Esophagus squamous epithelium (tissue), 5 donors: ENCODE results near the gene TMEM214. TPM values are rescaled to one million over a fixed set of nuclear protein-coding genes. Genes with fewer than 3 reads are reported as not detected.

Experiments
- DNase-seq: peaks from one replicate; lab custom pipeline; 2025; lab: John Stamatoyannopoulos, UW
- H3K27ac ChIP-seq, 4 donors: fragments of 200-600 bp; sonication (generic); one replicate each; pipeline ENCODE4 v1.5.1; 2016 to 2019; ENCODE audit warnings: mild to moderate bottlenecking in 1 of 4
- H3K27me3 ChIP-seq, 4 donors: fragments of 200-600 bp; sonication (generic); 1 replicate in 3 of 4; 2 replicates in 1 of 4; pipeline versions ENCODE4 v1.5.1 to v1.6.0; 2017 to 2021; ENCODE audit warnings: antibody characterized with exemption in 1 of 4
- H3K36me3 ChIP-seq, 3 donors: fragments of 200-600 bp; sonication (generic); one replicate each; pipeline ENCODE4 v1.5.1; 2016 to 2019
- H3K4me1 ChIP-seq, 3 donors: fragments of 200-600 bp; sonication (generic); one replicate each; pipeline ENCODE4 v1.5.1; 2017 to 2019
- H3K4me3 ChIP-seq, 4 donors: fragments of 200-600 bp; sonication (generic); 1 replicate in 3 of 4; 2 replicates in 1 of 4; pipeline ENCODE4 v1.5.1; 2016 to 2019; ENCODE audit warnings: mild to moderate bottlenecking in 2 of 4, moderate library complexity in 1 of 4
- H3K9me3 ChIP-seq, 3 donors: fragments of 200-600 bp; sonication (generic); one replicate each; pipeline ENCODE4 v1.5.1; 2016 to 2019
- CTCF ChIP-seq, 6 experiments: fragments of 450-650 bp in 4 of 6; fragments of 200-600 bp in 2 of 6; sonication (generic) in 2 of 6; IDR thresholded peaks; one replicate each; pipeline ENCODE4 v1.5.1; 2016 to 2019; ENCODE audit warnings: antibody characterized with exemption in 6 of 6, mild to moderate bottlenecking in 4 of 6, moderate library complexity in 4 of 6
- POLR2A ChIP-seq, 4 donors: fragments of 450-650 bp; IDR thresholded peaks; one replicate each; pipeline ENCODE4 v1.6.1; 2017; ENCODE audit warnings: antibody characterized with exemption in 4 of 4, mild to moderate bottlenecking in 4 of 4, moderate library complexity in 3 of 4
- WGBS, 2 donors: methylation state at CpG; one replicate each; pipeline ENCODE4 v1.1.5; 2018; 5-methylcytosine and 5-hydroxymethylcytosine counted together
- intact Hi-C: fragments of 100-400 bp; cut with DNase I; formaldehyde crosslinking; loops from one replicate; pipeline ENCODE4 v1.15.0; 2022
- total RNA-seq, 4 donors: library from RNA; depleted of rRNA; stranded (reverse); fragments of >200 nt; gene quantifications; one replicate each; pipeline ENCODE4 v1.1.0, GENCODE V29; 2016
- donor health status: DM: yes; HTN: yes; CAD: no.

TMEM214 gene
- total RNA-seq, 4 donors from 2014 or later = 15.7 to 34.5 (median 32.1) TPM

GRCh38 chr2:26988058-26988860 is 44.5 kb upstream of the TMEM214 start:
- no peak for TF ChIP-seq CTCF (IDR thresholded peaks at IDR 0.05)
- TF ChIP-seq POLR2A (IDR thresholded peaks at IDR 0.05) = no peak
- WGBS, 2 donors = 60 to 91% methylated on average over 3 to 4 of the region's 4 CpGs
- intact Hi-C loops = no loop called here
- no peak for DNase-seq
- H3K4me3 ChIP-seq = no peak overlapping the region
- no peak overlapping the region for H3K27ac ChIP-seq
- no peaks in the 10 kb centered on the region for H3K27me3 ChIP-seq
- no peaks in the 10 kb centered on the region for H3K4me1 ChIP-seq
- no peaks in the 10 kb centered on the region for H3K36me3 ChIP-seq
- no peaks in the 10 kb centered on the region for H3K9me3 ChIP-seq

GRCh38 chr2:26989156-26989555 is 43.6 kb upstream of the TMEM214 start:
- Histone ChIP-seq H3K27ac (no peak overlapping the region), H3K9me3 (no peaks in the 10 kb centered on the region), H3K4me1 (no peaks in the 10 kb centered on the region), H3K27me3 (no peaks in the 10 kb centered on the region), H3K36me3 (no peaks in the 10 kb centered on the region), H3K4me3 (no peak overlapping the region)
- TF ChIP-seq POLR2A (IDR thresholded peaks at IDR 0.05) (no peak), CTCF (IDR thresholded peaks at IDR 0.05) (no peak)
- WGBS, 2 donors = 75 to 81% methylated on average over 7 to 8 of the region's 8 CpGs
- DNase-seq = no peak
- intact Hi-C loops = no loop called here

- 76 to 77% methylated on average over 5 of the region's 5 CpGs for WGBS, 2 donors
- no peak for DNase-seq
- no peak overlapping the region for H3K27ac ChIP-seq
- intact Hi-C loops = no loop called here
- H3K27me3 ChIP-seq = no peaks in the 10 kb centered on the region
- no peaks in the 10 kb centered on the region for H3K9me3 ChIP-seq
- TF ChIP-seq CTCF (IDR thresholded peaks at IDR 0.05) = no peak
- TF ChIP-seq POLR2A (IDR thresholded peaks at IDR 0.05) = no peak
- H3K4me1 ChIP-seq = no peaks in the 10 kb centered on the region
- no peak overlapping the region for H3K4me3 ChIP-seq
- no peaks in the 10 kb centered on the region for H3K36me3 ChIP-seq
Observed at GRCh38 chr2:26991717-26992116, 41.0 kb upstream of the TMEM214 start.

- no peaks in the 10 kb centered on the region for H3K9me3 ChIP-seq
- 67 to 78% methylated on average over 1 of the region's 1 CpG for WGBS, 2 donors
- H3K36me3 ChIP-seq = no peaks in the 10 kb centered on the region
- DNase-seq = no peak
- intact Hi-C loops = no loop called here
- H3K4me1 ChIP-seq = no peaks in the 10 kb centered on the region
- TF ChIP-seq POLR2A (IDR thresholded peaks at IDR 0.05) (no peak), CTCF (IDR thresholded peaks at IDR 0.05) (no peak)
- H3K27me3 ChIP-seq = no peaks in the 10 kb centered on the region
- H3K27ac ChIP-seq = no peak overlapping the region
- no peak overlapping the region for H3K4me3 ChIP-seq
Observed at GRCh38 chr2:26993768-26994167, 39.0 kb upstream of the TMEM214 start.

GRCh38 chr2:26994983-26995382 is 37.8 kb upstream of the TMEM214 start:
- no peaks in the 10 kb centered on the region for H3K27me3 ChIP-seq
- intact Hi-C loops = no loop called here
- H3K27ac ChIP-seq = no peak overlapping the region
- H3K4me1 ChIP-seq = no peaks in the 10 kb centered on the region
- no peaks in the 10 kb centered on the region for H3K9me3 ChIP-seq
- WGBS, 2 donors = 89% methylated on average over 1 of the region's 1 CpG; no CpG with 5 or more reads in 1 of the 2 donors
- H3K36me3 ChIP-seq = no peaks in the 10 kb centered on the region
- TF ChIP-seq CTCF (IDR thresholded peaks at IDR 0.05) (no peak), POLR2A (IDR thresholded peaks at IDR 0.05) (no peak)
- H3K4me3 ChIP-seq = no peak overlapping the region
- no peak for DNase-seq
